GM21528 (cell line): ENCODE results near the gene DOCK2.

Source experiments
- ATAC-seq: cut with Tn5 transposase; IDR thresholded peaks from one replicate; pipeline ENCODE4 v1.9.1; 2021; ENCODE audit warnings: mild to moderate bottlenecking, moderate library complexity; ENCODE audit not compliant: unreplicated experiment, low FRiP score

The DOCK2 gene

GRCh38 chr5:169956126-169956525, 319.1 kb downstream of the DOCK2 start:
- ATAC-seq, result no peak

- ATAC-seq, result no peak
These were observed 319.7 kb downstream of the DOCK2 start for GRCh38 chr5:169956756-169957155.

GRCh38 chr5:169958278-169958677, 321.2 kb downstream of the DOCK2 start:
- ATAC-seq, result no peak

- ATAC-seq, result no peak
These were observed 323.6 kb downstream of the DOCK2 start for GRCh38 chr5:169960659-169961058.

DNA sequence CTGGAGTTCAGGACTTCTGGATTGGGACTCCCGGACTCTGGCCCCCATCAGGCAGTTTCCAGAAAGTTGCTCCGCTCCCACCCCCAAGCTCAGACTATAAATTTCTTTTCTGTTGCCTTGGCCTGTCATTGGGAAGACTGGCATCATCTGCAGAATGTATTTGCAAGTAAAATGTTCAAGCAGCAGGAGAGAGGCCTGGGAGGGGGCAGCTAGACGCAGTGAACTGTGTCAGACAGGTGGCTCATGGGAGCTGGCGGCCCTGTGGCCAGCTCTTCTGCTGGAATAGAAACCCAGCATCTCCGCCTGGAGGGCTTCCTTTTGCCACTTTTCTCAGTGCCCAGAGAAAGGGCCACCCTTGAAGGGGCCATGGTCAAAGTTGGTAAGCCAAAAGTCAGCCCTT, 327.2 kb downstream of the DOCK2 start:
- ATAC-seq, result no peak

DNA sequence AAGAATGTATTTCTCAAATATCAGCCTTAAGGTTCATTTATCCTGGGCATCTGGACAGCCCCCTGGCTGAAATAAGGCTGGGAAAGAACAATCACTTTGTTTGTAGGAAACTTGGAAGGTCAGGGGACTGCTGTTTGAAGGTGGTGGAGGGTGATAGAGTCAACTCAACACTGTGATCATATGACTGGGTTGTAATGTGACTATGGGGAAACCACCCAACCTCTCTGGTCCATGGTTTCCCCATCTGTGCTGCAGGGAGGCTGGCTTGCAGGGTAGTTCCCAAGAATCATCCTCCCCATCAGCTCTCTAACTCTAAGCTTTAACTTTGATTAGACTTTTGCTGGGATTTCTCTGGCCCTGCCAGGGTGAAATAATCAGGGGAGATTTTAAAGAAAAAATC, 333.3 kb downstream of the DOCK2 start:
- ATAC-seq, result no peak

- no peak for ATAC-seq
These were observed 334.1 kb downstream of the DOCK2 start for GRCh38 chr5:169970911-169971765.

DNA sequence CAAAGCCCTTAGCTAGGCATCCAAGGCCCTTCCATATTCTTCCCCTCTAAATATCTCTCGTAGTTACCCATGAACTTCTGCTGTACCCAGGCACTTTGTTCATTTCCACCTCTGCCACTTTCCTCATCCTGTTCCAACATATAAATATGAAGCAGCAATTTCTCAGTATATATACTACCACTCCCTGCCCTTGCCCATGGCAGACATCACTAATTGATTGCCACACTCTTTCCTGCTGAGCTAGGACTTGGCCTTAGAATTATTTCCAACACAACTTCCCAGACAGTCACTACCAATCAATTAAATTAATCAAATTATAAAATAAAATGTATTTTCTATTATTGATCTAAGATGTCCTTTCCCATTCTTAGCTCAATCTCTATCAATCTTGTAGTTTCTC, 334.7 kb downstream of the DOCK2 start:
- no peak for ATAC-seq

GRCh38 chr5:169973056-169973455, 336.0 kb downstream of the DOCK2 start:
- ATAC-seq, result no peak

GRCh38 chr5:169974121-169974770, 337.2 kb downstream of the DOCK2 start:
- ATAC-seq, result no peak

GRCh38 chr5:169978714-169979113, 341.6 kb downstream of the DOCK2 start:
- ATAC-seq, result no peak

- ATAC-seq, result no peak
These were observed 342.8 kb downstream of the DOCK2 start for GRCh38 chr5:169979871-169980270.

DNA sequence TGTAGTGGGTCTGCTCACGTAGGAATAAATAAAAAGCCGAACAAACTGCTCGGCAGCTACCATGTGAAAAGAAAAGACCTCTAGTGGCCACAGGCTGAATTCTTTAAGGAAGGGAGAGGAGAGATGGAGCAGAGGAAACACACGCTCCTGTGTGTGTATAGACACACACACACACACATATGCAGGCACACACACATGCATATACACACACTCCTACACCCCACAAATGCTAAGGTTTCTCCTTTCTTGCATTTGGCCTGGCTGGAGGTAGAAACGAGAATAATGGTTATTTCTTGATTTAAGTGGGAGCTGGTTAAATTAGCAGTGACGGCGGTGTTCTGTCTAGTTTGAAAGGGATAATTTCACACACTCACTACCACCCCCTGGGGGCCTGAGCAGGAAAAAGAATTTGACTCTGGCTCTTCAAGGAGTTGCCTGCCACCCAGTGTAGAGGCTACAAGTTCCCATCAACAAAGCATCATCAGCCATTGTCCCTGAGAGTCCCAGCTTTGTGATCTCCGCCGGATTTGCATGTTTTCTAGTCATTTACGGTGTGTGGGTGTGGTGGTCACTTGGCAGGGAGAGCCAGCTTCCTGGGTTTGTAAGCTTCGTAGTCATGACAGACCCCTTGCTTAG, 343.5 kb downstream of the DOCK2 start, which contains the start of gene INSYN2B:
Gene INSYN2B, minus strand, starts transcription at position 78 of the 636 bp plus-strand sequence. CDS start 96,597 bp downstream, outside the sequence.
- no peak for ATAC-seq

GRCh38 chr5:169988206-169988605, 351.1 kb downstream of the DOCK2 start:
- ATAC-seq, result no peak

GRCh38 chr5:169988947-169989346, 351.9 kb downstream of the DOCK2 start:
- no peak for ATAC-seq

DNA sequence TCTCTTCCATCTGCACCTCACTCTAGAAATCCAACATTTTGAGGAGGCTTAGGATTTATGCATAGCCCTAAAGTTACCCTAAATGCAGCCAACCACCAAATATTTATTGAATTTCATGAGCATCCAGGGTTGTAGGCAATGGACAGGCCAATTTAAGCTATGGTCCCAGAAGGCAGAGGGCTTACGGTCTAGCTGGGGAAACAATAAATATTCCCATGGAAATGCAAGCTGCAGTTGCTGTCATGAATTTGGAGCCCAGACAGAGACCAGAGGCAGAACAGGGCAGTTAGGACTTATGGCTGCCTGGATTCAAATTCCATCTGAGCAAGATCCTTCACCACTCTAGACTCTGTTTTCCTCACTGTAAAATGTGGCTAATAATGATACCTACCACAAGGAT, 352.3 kb downstream of the DOCK2 start:
- no peak for ATAC-seq

GRCh38 chr5:169991115-169991869, 354.2 kb downstream of the DOCK2 start:
- no peak for ATAC-seq

DNA sequence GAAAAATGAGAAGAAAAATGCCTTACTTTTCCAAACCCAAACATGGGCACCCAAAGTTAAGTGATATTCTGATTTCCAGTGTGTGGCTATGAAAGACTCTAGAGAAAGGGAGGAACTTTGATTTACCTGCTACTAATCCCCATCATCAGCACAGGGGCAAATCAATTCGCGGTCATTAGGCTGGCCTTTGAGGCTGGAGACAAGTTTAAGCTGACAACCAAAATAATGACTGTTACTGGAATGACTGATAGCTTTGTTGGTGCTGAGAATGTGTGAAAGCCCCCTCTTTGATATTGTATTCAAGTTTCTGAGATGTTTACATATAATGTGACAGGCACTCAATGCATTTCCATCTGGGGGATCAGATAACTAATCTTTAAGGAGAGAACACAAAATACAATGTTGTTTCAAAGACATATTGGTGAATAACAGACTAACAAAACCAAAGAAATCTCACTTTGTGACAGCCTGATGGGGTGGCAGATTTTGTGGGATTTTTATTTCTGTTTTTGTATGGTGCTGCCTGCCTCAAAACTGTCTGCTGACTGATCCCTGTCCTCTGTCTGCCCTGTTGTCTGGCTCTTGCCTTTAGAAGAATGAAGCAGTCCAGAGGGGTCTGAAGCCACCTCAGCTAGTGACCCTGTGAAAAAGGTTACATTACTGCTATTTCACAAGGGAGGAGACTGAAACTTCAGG, 355.9 kb downstream of the DOCK2 start:
- no peak for ATAC-seq

DNA sequence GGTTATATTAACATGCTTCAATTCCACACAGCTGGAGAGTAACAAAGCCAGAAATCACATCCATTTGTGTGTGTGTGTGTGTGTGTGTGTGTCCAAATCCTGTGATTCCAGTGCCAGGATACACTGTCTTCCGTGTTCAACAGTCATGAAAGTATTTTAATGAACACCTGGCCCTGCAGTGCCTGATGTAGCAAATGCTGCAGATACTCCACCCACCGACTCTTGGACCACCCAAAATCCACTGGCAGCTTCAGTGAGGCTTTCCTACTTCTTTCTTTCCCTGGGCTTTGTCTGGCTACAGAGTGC, 356.4 kb downstream of the DOCK2 start:
- ATAC-seq, result no peak

DNA sequence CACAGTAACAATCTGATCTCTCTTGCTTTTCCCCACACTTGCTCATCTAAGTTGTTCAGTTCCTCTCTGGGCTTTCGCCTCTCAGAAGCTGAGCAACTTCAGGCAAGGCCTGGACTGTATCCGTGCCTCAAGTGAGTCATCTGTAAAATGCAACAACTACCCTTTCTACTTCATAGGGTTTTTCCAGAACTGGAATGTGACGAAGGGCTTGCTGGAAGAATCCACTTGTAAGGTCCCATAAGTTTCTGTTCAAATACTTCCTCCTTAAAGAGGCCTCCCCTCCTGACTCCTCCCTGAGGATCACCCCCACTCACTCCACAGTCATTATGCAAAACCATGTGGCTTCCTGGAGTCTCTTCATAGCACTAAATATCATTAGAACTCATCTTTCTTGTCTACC, 360.7 kb downstream of the DOCK2 start:
- ATAC-seq, result no peak
